GM12878 (cell line): ENCODE measurements around the gene SLC25A45. TPM values are rescaled to one million over a fixed set of nuclear protein-coding genes. Genes with fewer than 3 reads are reported as not detected.

Source experiments
- ATAC-seq: fragments of 200-7000 bp; cut with Tn5 transposase; 3 replicates; pipeline ENCODE4 v1.9.1; 2020; ENCODE audit warnings: mild to moderate bottlenecking, moderate library complexity
- BruUV-seq: library from RNA; stranded (reverse); fragments of 400-500 nt; replicated peaks from 2 replicates; lab custom pipeline; 2021; lab: Mats Ljungman, UMichigan
- CTCF ChIA-PET: fragments of 300-600 bp; sonication (Branson Sonifier 250); formaldehyde crosslinking; extraction: SDS; loops from one replicate; lab custom pipeline; 2021; ENCODE audit warnings: inconsistent platforms; lab: Yijun Ruan, JAX
- POLR2A ChIA-PET: fragments of 350-600 bp; formaldehyde crosslinking; extraction: SDS; loops from one replicate; lab custom pipeline; 2021; ENCODE audit warnings: inconsistent platforms; lab: Charles Lee
- RAD21 ChIA-PET: fragments of 300-600 bp; sonication (Branson Sonifier 250); formaldehyde crosslinking; loops from one replicate; lab custom pipeline; 2023; ENCODE audit warnings: antibody characterized with exemption; ENCODE audit not compliant: unreplicated experiment; lab: Charles Lee
- SMC1A ChIA-PET: fragments of 300-600 bp; sonication (Branson Sonifier 250); formaldehyde crosslinking; loops from one replicate; lab custom pipeline; 2023; ENCODE audit not compliant: unreplicated experiment, uncharacterized antibody; lab: Charles Lee
- DNase-seq: peaks from one replicate; pipeline ENCODE4 v3.0.0-alpha.2; 2011; ENCODE audit warnings: low read depth, low spot score
- FAIRE-seq: peaks from 3 replicates; lab custom pipeline; 2011; peaks lifted over from hg19 to GRCh38; lab: Jason Lieb, UNC
- H2AFZ ChIP-seq: 2 replicates; pipeline ENCODE4 v1.6.0; 2011; ENCODE audit warnings: low read depth, low read length, control low read depth; ENCODE audit not compliant: control insufficient read depth
- H3K27ac ChIP-seq: 2 replicates; pipeline ENCODE4 v1.5.1; 2011; ENCODE audit warnings: control low read depth; ENCODE audit not compliant: control insufficient read depth, insufficient read depth
- H3K27me3 ChIP-seq, 2 experiments: replicated peaks in 1 of 2; 2 replicates each; pipeline versions ENCODE4 v1.6.0 to v1.6.1; 2011; ENCODE audit warnings: low read length in 1 of 2; ENCODE audit not compliant: control insufficient read depth in 2 of 2, insufficient read depth in 2 of 2
- H3K36me3 ChIP-seq, 2 experiments: 2 replicates each; pipeline ENCODE4 v1.5.1; 2011; ENCODE audit warnings: low read length in 1 of 2; ENCODE audit not compliant: control insufficient read depth in 2 of 2, insufficient read depth in 2 of 2
- H3K4me1 ChIP-seq: 2 replicates; pipeline ENCODE4 v1.6.1; 2011; ENCODE audit warnings: mild to moderate bottlenecking, low read length, moderate library complexity, mixed read lengths; ENCODE audit not compliant: control insufficient read depth, insufficient read depth
- H3K4me2 ChIP-seq: 2 replicates; pipeline ENCODE4 v1.6.0; 2011; ENCODE audit warnings: control low read depth; ENCODE audit not compliant: control insufficient read depth, insufficient read depth
- H3K4me3 ChIP-seq: fragments of 200-600 bp; sonication (generic); 2 replicates; pipeline ENCODE4 v1.5.1; 2016
- H3K79me2 ChIP-seq: 2 replicates; pipeline ENCODE4 v1.6.0; 2011; ENCODE audit warnings: low read length; ENCODE audit not compliant: control insufficient read depth, insufficient read depth
- H3K9ac ChIP-seq: 2 replicates; pipeline ENCODE4 v1.8.0; 2011; ENCODE audit warnings: low read length, control low read depth, mixed read lengths; ENCODE audit not compliant: control insufficient read depth, insufficient read depth
- H3K9me3 ChIP-seq: replicated peaks from 3 replicates; pipeline ENCODE4 v1.5.1; 2011; ENCODE audit warnings: mild to moderate bottlenecking, low read length; ENCODE audit not compliant: control insufficient read depth, insufficient read depth
- H4K20me1 ChIP-seq: 2 replicates; pipeline ENCODE4 v1.6.0; 2011; ENCODE audit not compliant: control insufficient read depth, insufficient read depth
- CHD2 ChIP-seq: IDR thresholded peaks from 2 replicates; pipeline ENCODE4 v1.6.1; 2011; ENCODE audit warnings: low read depth, low read length, improper control_type of control experiment, borderline replicate concordance
- DPF2 ChIP-seq: fragments of 450-650 bp; IDR thresholded peaks from 2 replicates; pipeline ENCODE4 v1.6.1; 2017; ENCODE audit warnings: mild to moderate bottlenecking
- EED ChIP-seq: sonication (generic); IDR thresholded peaks from 2 replicates; pipeline ENCODE4 v1.6.1; 2016; ENCODE audit warnings: antibody characterized with exemption, low read depth
- GATAD2B ChIP-seq: fragments of 450-650 bp; conservative IDR thresholded peaks from 2 replicates; pipeline ENCODE4 v1.6.1; 2017; ENCODE audit warnings: low read depth, mild to moderate bottlenecking, moderate library complexity
- IKZF2 ChIP-seq, 2 experiments: fragments of 450-650 bp; IDR thresholded peaks; 2 replicates each; pipeline ENCODE4 v1.6.1; 2017; ENCODE audit warnings: mild to moderate bottlenecking in 2 of 2, moderate library complexity in 2 of 2
- MTA2 ChIP-seq: fragments of 450-650 bp; IDR thresholded peaks from 2 replicates; pipeline ENCODE4 v1.6.1; 2016; ENCODE audit warnings: low read depth, mild to moderate bottlenecking, moderate library complexity
- POLR2AphosphoS2 ChIP-seq: IDR thresholded peaks from 2 replicates; pipeline ENCODE4 v1.6.1; 2011; ENCODE audit warnings: low read depth, mild to moderate bottlenecking, low read length, improper control_type of control experiment, moderate library complexity
- RAD21 ChIP-seq: IDR thresholded peaks from 2 replicates; pipeline ENCODE4 v1.6.1; 2011; ENCODE audit warnings: mild to moderate bottlenecking, low read depth, low read length, moderate library complexity; ENCODE audit not compliant: insufficient read depth
- RELB ChIP-seq: fragments of 450-650 bp; IDR thresholded peaks from 2 replicates; pipeline ENCODE4 v1.6.1; 2017; ENCODE audit warnings: low read depth, mild to moderate bottlenecking, moderate library complexity
- SPI1 ChIP-seq: IDR thresholded peaks from 2 replicates; pipeline ENCODE4 v1.6.1; 2011; ENCODE audit warnings: low read depth, mild to moderate bottlenecking, low read length, moderate library complexity, borderline replicate concordance; ENCODE audit not compliant: insufficient read depth
- WRNIP1 ChIP-seq: IDR thresholded peaks from 2 replicates; pipeline ENCODE4 v1.6.1; 2011; ENCODE audit warnings: low read depth, low read length, improper control_type of control experiment, borderline replicate concordance
- ZBTB33 ChIP-seq: fragments of 450-650 bp; IDR thresholded peaks from 2 replicates; pipeline ENCODE4 v1.6.1; 2017; ENCODE audit warnings: mild to moderate bottlenecking
- WGBS: methylation state at CpG from one replicate; pipeline ENCODE4 v1.1.6; 2016; ENCODE audit warnings: low lambda C conversion rate; ENCODE audit not compliant: insufficient replicate concordance, insufficient coverage; ENCODE audit errors: missing lambda C conversion rate; 5-methylcytosine and 5-hydroxymethylcytosine counted together
- in situ Hi-C: fragments of 300-500 bp; cut with MboI; formaldehyde crosslinking; loops from 9 replicates; pipeline ENCODE4 v1.14.3; 2018; ENCODE audit warnings: mixed read lengths
- intact Hi-C: fragments of 100-400 bp; cut with micrococcal nuclease; formaldehyde crosslinking; loops from one replicate; pipeline ENCODE4 v1.14.2; 2022; ENCODE audit not compliant: unreplicated experiment
- polyA plus RNA-seq, 11 experiments: library from polyadenylated mRNA; depleted of rRNA in 4 of 11; unstranded in 6 of 11; stranded (reverse) in 5 of 11; fragments of >200 nt; fragmentation: Nextera tagmentation in 4 of 11; fragmentation: Illumina TruSeq in 1 of 11; extraction: Ambion mirVana in 4 of 11; extraction: Trizol in 1 of 11; gene quantifications; 1 replicate in 1 of 11; 2 replicates in 10 of 11; pipeline versions ENCODE4 v1.2.1 to v1.2.3, GENCODE V29; 2011 to 2016; ENCODE audit warnings: inconsistent platforms in 2 of 11, missing spikeins in 2 of 11, low read depth in 1 of 11
- total RNA-seq, 4 experiments: library from RNA; depleted of rRNA in 3 of 4; stranded (reverse); fragments of >200 nt in 3 of 4; fragmentation: Illumina TruSeq in 1 of 4; extraction: Trizol in 1 of 4; gene quantifications; 2 replicates each; pipeline versions ENCODE4 v1.2.1 to v1.2.3, GENCODE V29; 2013 to 2021
- TF ChIP-seq, protein P1 (sequence below): fragments of 450-650 bp; IDR thresholded peaks from 2 replicates; pipeline ENCODE4 v1.6.1; 2017; ENCODE audit warnings: mild to moderate bottlenecking, low read depth, inconsistent platforms; ENCODE audit not compliant: poor library complexity, severe bottlenecking

Gene SLC25A45
- total and polyA plus RNA-seq, 10 of the 15 experiments (the other 5 are each of a cell fraction or from before 2014, with no cell fraction given), result 4.1 to 35.2 (median 20.3) TPM

- 73% methylated on average over 19 of the region's 19 CpGs for whole genome bisulfite sequencing
- CTCF ChIA-PET, result interaction anchor here (0.6 to 3.5 kb wide), 21 partner anchors 8 to 163 kb away, joined by 3 to 28 read pairs (median 4); partner anchors contain the start of gene MALAT1
- RAD21 ChIA-PET, result interaction anchor here (0.9 to 1.9 kb wide), 14 partner anchors 9 to 132 kb away, joined by 3 to 9 read pairs (median 6); partner anchors contain the start of gene MALAT1
- DNase-seq (no peak), FAIRE-seq (peak; percentile 18), ATAC-seq (peak; percentile 34)
- H4K20me1 ChIP-seq, result no peaks in the 10 kb centered on the region
- SMC1A ChIA-PET, result interaction anchor here (0.8 to 3.6 kb wide), 11 partner anchors 9 to 187 kb away, joined by 3 to 20 read pairs (median 5); partner anchors contain the start of gene DPF2
- no peaks in the 10 kb centered on the region for H3K27me3 ChIP-seq
- peak overlapping the region; percentile 44; the same call in 1 of the 2 replicates for H3K4me2 ChIP-seq
- intact Hi-C loops, result no loop called here
- H3K4me3 ChIP-seq, result no peak overlapping the region
- H3K27ac ChIP-seq, result peak overlapping the region; percentile 42; the same call in 1 of the 2 replicates
- no peak overlapping the region for H2AFZ ChIP-seq
- peaks cover 36% of the 10 kb centered on the region for H3K4me1 ChIP-seq
- peaks cover 13% of the 10 kb centered on the region for H3K79me2 ChIP-seq
- POLR2A ChIA-PET, result interaction anchor here (0.5 to 2.7 kb wide), 12 partner anchors 10 to 456 kb away, joined by 3 to 14 read pairs (median 4); no protein-coding TSS in a partner anchor
- H3K9me3 ChIP-seq, result no peaks in the 10 kb centered on the region
- H3K9ac ChIP-seq, result no peak overlapping the region
- peaks cover 0 to 3% of the 10 kb centered on the region in 2 experiments; a peak in 2 of 4 replicates for H3K36me3 ChIP-seq
- no TSS peak for BruUV-seq
- in situ Hi-C loops, result no loop called here
- TF ChIP-seq WRNIP1, result no peak
- peak; percentile 35; the same call in 1 of the 2 replicates for TF ChIP-seq MTA2
- TF ChIP-seq ZBTB33, result no peak
- TF ChIP-seq GATAD2B, result peak; percentile 14; the same call in 1 of the 2 replicates
- no peak for TF ChIP-seq POLR2AphosphoS2
- 0 out of 2 replicates have a peak, but pooled peaks have one; percentile 53 for TF ChIP-seq RELB
- peak; percentile 39; the same call in 1 of the 2 replicates for TF ChIP-seq EED
- peak; percentile 97 for TF ChIP-seq SPI1
- TF ChIP-seq, protein P1, sequence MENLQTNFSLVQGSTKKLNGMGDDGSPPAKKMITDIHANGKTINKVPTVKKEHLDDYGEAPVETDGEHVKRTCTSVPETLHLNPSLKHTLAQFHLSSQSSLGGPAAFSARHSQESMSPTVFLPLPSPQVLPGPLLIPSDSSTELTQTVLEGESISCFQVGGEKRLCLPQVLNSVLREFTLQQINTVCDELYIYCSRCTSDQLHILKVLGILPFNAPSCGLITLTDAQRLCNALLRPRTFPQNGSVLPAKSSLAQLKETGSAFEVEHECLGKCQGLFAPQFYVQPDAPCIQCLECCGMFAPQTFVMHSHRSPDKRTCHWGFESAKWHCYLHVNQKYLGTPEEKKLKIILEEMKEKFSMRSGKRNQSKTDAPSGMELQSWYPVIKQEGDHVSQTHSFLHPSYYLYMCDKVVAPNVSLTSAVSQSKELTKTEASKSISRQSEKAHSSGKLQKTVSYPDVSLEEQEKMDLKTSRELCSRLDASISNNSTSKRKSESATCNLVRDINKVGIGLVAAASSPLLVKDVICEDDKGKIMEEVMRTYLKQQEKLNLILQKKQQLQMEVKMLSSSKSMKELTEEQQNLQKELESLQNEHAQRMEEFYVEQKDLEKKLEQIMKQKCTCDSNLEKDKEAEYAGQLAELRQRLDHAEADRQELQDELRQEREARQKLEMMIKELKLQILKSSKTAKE, result peak; percentile 24
- peak; percentile 31; the same call in 1 of the 2 replicates for TF ChIP-seq RAD21
- peak; percentile 81 to 82; a peak in 3 of 4 replicates for TF ChIP-seq IKZF2 (IDR thresholded peaks at IDR 0.05)
- peak; percentile 55; the same call in 1 of the 2 replicates for TF ChIP-seq CHD2
- TF ChIP-seq DPF2, result 0 out of 2 replicates have a peak, but pooled peaks have one; percentile 37
Measured at GRCh38 chr11:65378208-65378927, 4.1 kb downstream of the SLC25A45 start.
